SIG-M5 (cell line): ENCODE data around the gene POLR1E.

ENCODE experiments used
- DNase-seq: peaks from one replicate; lab custom pipeline; 2025; lab: John Stamatoyannopoulos, UW

Gene POLR1E

DNA sequence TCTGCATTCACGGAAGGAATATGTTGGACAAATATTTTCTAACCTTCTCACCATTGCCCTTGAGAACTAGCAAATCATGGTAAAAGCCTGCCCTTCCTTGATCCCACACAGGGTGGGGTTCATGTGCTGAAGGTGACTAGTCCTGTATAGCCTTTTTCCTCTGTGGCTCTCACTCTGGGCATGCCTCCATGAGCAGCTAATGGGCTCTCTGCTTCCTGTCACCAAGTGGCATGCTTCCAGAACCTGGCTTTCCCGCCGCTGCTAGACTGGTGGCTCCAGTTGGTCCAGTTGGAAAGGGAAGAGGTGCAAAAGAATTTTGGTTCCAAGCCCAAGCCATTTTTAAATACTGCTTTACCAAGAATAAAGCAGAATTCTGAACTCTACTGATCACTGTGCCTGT is 54.9 kb downstream of the POLR1E start:
- DNase-seq, result no peak

GRCh38 chr9:37541465-37541864 is 55.7 kb downstream of the POLR1E start:
- no peak for DNase-seq

- no peak for DNase-seq
Observed at GRCh38 chr9:37542488-37542887, 56.7 kb downstream of the POLR1E start.

GRCh38 chr9:37542895-37543294 is 57.1 kb downstream of the POLR1E start:
- DNase-seq, result no peak

DNA sequence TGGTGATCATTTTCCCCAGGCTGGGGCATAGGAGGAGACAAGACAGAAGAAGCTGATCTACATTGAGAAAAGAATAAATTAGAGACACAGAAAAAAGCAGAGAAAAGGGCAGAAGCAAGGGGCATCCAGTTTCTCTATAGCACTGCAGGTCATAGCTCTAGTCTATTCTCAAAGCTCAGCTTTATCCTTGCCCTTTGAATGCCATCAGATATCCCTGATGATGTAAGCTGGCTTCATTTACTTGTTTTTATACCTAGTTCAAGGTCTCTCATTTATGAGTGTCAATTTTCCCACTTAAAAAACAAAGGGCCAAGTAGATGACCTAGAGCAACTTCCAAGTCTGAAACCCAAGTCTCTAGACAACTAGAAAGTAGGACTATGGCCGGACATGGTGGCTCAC is 57.7 kb downstream of the POLR1E start:
- no peak for DNase-seq

DNA sequence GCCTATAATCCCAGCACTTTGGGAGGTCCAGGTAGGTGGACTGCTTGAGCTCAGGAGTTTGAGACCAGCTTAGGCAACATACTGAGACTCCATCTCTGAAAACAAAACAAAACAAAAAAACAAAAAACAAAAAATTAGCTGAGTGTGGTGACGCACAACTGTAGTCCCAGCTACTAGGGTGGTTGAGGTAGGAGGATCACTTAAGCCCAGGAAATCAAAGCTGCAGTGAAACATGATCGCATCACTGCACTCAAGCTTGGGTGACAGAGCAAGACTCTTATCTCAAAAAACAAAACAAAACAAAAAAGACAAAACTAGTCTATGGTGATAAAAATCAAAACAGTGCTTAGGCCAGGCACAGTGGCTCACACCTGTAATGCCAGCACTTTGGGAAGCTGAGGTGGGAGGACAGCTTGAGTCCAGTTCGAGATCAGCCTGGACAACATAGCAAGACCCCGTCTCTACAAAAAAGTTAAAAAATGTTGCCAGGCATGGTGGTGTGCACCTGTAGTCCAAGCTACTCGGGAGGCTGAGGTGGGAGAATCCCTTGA is 61.7 kb downstream of the POLR1E start:
- no peak for DNase-seq

GRCh38 chr9:37549527-37549926 is 63.8 kb downstream of the POLR1E start:
- DNase-seq, result no peak

DNA sequence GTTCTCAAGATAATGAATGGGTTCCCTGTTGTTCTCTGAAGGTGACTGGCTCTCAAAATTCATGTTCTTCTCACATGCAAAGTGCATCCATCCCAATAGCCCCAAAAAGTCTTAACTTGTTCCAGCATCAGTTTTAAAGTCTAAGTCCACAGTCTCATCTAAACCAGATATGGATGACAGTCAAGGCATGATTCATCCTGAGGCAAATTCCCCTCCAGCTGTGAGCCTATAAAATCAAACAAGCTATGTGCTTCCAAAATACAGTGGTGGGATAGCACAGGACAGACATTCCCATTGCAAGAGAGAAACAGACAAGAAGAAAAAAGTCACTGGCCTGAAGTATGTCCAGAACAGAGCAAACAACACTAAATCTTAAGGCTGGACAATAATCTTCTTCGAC is 65.0 kb downstream of the POLR1E start:
- DNase-seq, result no peak

DNA sequence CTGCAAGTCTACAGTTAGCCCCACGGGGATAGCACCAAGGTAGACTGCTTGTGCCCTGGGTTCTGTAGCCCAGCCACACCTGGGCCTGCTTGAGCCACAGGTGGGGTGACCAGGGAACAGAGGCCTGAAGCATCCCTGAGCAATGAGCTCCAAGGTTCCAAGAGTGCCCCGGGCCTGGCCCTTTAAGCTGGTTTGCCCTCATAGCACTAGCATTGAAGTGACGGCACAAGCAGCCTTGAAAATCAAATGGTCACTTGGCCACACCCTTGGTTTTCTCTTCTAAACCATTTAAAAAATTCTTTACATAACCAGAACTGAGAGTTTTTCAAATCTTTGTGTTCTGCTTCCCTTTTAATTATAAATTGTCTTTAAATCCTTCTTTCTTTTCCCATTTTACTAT is 65.7 kb downstream of the POLR1E start:
- no peak for DNase-seq

- no peak for DNase-seq
Observed at GRCh38 chr9:37551888-37552287, 66.1 kb downstream of the POLR1E start.
